K562 (cell line): ENCODE measurements around the gene CLIP2. TPM values are rescaled to one million over a fixed set of nuclear protein-coding genes. Genes with fewer than 3 reads are reported as not detected.

Source experiments
- DIDO1 ChIP-seq: fragments of 450-650 bp; IDR thresholded peaks from 2 replicates; pipeline ENCODE4 v1.6.1; 2016; ENCODE audit warnings: low read depth, missing biosample characterization, missing genetic modification characterization
- ETS1 ChIP-seq: conservative IDR thresholded peaks from 2 replicates; pipeline ENCODE4 v1.6.1; 2011; ENCODE audit warnings: low read depth, mild to moderate bottlenecking, low read length; ENCODE audit not compliant: control insufficient read depth
- FUS ChIP-seq: fragments of 200-400 bp; formaldehyde crosslinking; optimal IDR thresholded peaks from 2 replicates; pipeline ENCODE3; 2017; ENCODE audit warnings: low read depth, low read length
- NRF1 ChIP-seq, 2 experiments: fragments of 450-650 bp; IDR thresholded peaks in 1 of 2; conservative IDR thresholded peaks in 1 of 2; 2 replicates each; pipeline ENCODE4 v1.6.1; 2014; ENCODE audit warnings: mild to moderate bottlenecking in 2 of 2
- RBM14 ChIP-seq: fragments of 200-400 bp; formaldehyde crosslinking; IDR thresholded peaks from 2 replicates; pipeline ENCODE4 v1.6.1; 2018; ENCODE audit warnings: low read depth, mild to moderate bottlenecking, low read length, moderate library complexity, borderline replicate concordance; ENCODE audit not compliant: insufficient read depth
- RREB1 ChIP-seq: fragments of 250-450 bp; sonication (Bioruptor Pico); IDR thresholded peaks from 2 replicates; pipeline ENCODE4 v1.4.0; 2020
- THAP7 ChIP-seq: fragments of 250-450 bp; sonication (Bioruptor Pico); IDR thresholded peaks from 2 replicates; pipeline ENCODE4 v1.5.0; 2021
- ZNF146 ChIP-seq: IDR thresholded peaks from one replicate; pipeline ENCODE4 v1.6.1; 2018; ENCODE audit warnings: missing compliant biosample characterization; ENCODE audit not compliant: unreplicated experiment
- ZNF318 ChIP-seq, 2 experiments: fragments of 450-650 bp; IDR thresholded peaks; 2 replicates each; pipeline ENCODE4 v1.6.1; 2016; ENCODE audit warnings: mild to moderate bottlenecking in 2 of 2, borderline replicate concordance in 1 of 2, low read depth in 1 of 2, moderate library complexity in 1 of 2
- polyA plus RNA-seq, 8 experiments: library from polyadenylated mRNA; depleted of rRNA in 4 of 8; stranded (reverse) in 5 of 8; unstranded in 3 of 8; fragments of >200 nt; fragmentation: Nextera tagmentation in 2 of 8; fragmentation: Illumina TruSeq in 1 of 8; extraction: Ambion mirVana in 2 of 8; extraction: Trizol in 1 of 8; gene quantifications; 2 replicates each; pipeline versions ENCODE4 v1.2.1 to v1.2.3, GENCODE V29; 2011 to 2014; ENCODE audit warnings: inconsistent platforms in 1 of 8, missing spikeins in 1 of 8
- total RNA-seq, 7 experiments: library from RNA; depleted of rRNA in 6 of 7; stranded (reverse); fragments of >200 nt in 6 of 7; fragmentation: Illumina TruSeq in 2 of 7; extraction: Trizol in 2 of 7; gene quantifications; 2 replicates each; pipeline versions ENCODE4 v1.2.1 to v1.2.3, GENCODE V29; 2011 to 2021; ENCODE audit warnings: low replicate concordance in 1 of 7

Gene CLIP2
- total and polyA plus RNA-seq, 9 of the 15 experiments (the other 6 are each of a cell fraction or from before 2014, with no cell fraction given), result 0.07 to 5.4 (median 2.1) TPM

GRCh38 chr7:74254129-74254857, 34.9 kb upstream of the CLIP2 start, which contains the start of gene RFC2 (continued):
- TF ChIP-seq RREB1 (CRISPR knock-in tag) (no peak), ETS1 (peak; percentile 75; the same call in 1 of the 2 replicates), RBM14 (no peak), ZNF146 (no peak), THAP7 (peak; percentile 21; the same call in 1 of the 2 replicates), NRF1 (conservative IDR thresholded peaks at IDR 0.05 in 1 of 2, IDR thresholded peaks at IDR 0.05 in 1 of 2) (peak; percentile 77 to 83), FUS (peak; percentile 81), DIDO1 (tag) (peak; percentile 60; the same call in 1 of the 2 replicates), ZNF318 (IDR thresholded peaks at IDR 0.05; ENCODE audit: borderline replicate concordance in 1 of 2, low read depth in 1 of 2) (no peak)
